ENCODE measurements around the gene UTS2.

UTS2 gene

DNA sequence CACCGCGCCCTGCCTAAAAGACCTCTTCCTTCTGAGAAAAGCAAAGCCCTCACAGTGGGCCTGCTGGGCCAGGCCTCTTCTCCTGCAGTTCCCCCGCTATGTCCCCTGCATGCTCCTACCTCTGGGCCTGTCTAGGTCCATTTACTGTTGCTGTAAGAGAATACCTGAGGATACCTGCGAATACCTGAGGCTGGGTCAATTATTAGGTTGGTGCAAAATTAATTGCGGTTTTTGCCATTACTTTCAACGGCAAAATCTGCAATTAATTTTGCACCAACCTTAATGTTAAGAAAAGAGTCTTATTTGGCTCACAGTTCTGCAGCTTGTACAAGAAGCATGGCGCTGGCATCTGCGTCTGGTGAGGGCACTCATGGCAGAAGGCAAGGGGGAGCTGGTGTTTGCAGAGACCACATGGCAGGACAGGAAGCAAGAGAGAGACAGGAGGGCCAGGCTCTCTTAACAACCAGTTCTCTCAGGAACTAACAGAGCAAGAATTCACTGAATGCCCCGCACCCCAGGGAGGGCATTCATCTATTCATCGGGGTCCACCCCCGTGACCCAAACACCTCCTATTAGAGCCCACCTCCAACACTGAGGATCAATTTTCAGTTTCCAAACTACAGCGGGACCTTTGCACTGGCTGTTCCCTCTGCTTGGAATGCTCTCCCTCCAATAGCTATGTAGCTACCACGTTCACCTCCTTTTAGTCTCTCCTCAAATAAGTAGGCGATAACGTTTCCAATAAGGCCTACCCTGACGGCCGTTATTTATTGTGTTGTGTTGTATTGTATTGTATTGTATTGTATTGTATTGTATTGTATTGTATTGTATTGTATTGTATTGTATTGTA, 9.6 kb upstream of the UTS2 start:
- DNase-seq: no peak

DNA sequence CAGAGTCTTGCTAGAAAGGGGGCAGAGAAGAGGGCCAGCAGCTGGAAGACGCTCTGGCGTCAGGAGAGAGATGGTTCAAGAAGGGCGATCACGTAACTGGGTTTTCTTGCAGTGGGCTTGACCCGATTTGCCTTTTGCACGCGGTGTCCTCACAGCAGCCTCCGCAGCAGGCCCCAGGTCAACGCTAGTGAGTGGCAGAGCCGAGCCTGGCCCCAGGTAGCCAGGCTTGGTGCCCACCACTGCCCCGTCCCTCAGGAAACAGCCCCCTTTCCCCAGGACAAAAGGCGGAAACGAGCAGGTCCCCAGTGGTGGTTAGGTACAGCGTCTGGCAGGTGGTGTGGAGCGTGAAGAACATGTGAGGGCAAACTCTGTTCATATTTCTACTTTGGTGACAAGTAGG, 8.6 kb upstream of the UTS2 start:
- no peak for DNase-seq

DNA sequence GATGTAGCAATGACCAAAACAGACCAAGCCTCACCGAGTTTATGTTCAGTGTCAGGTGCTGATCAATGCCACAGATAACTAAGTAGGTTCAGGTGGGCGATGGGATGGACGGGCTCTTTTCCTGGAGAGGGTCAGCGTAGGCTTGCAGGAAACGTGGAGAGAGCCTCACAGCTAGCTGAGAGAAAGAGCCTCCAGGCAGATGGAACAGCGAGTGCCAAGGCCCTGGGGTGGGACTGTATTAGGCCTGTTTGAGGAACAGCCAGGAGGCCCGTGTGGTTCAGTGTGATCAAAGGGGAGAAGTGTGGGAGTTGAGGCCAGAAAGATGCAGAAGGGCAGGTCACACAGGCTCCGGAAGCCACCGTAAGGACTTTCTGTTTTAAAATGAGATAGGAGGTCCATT, 7.3 kb upstream of the UTS2 start:
- no peak for DNase-seq

DNA sequence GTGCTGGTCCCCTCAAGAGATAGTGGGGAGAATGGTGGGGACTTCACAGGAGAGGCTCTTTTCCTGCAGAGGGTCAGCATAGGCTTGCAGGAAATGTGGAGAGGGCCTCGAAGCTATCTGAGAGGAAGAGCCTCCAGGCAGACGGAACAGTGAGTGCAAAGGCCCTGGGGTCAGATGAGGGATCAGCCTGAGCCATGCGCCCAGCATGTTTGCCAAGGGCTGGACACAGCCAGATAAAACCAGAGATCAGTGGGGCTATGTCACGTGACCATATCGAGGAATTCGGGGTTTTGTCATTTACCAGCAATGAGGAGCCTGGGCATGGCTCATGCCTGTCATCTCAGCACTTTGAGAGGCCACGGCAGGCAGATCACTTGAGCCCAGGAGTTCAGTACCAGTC, 6.5 kb upstream of the UTS2 start:
- no peak for DNase-seq

DNA sequence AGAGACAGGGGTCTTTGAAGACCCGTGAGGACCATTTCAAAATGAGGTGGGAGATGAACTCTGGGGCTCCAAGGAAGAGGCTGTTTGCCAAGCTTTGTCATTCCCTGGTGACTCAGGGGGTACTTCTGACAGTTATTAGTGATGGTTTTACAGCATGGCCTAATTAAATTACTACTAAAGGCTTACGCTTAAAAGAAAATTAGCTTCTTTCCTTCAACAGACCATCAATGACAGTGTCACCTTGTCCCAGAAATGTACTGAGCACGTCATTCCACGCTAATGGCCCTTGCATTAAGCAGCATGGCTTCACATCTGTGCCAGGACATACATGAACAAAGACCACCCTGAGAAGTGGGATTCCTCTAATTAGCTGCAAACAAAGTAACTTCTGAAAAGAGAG, 5.1 kb upstream of the UTS2 start:
- DNase-seq: no peak

DNA sequence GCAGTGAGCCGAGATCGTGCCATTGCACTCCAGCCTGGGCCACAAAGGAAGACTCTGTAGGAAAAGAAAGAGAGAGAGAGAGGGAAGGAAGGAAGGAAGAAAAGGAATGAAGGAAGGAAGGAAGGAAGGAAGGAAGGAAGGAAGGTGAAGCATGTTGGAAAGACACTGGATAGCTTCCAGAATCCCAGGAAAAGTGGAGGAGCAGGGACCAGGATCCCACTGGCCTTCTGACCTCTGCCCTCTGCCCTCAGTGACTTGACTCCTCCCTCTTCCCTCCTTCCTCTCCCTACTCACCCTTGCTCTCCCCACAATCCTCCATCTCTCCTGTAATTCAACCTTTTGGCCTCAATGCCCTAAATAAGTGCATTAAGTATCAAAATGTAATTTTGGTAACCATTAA, 4.1 kb upstream of the UTS2 start:
- DNase-seq: no peak

DNA sequence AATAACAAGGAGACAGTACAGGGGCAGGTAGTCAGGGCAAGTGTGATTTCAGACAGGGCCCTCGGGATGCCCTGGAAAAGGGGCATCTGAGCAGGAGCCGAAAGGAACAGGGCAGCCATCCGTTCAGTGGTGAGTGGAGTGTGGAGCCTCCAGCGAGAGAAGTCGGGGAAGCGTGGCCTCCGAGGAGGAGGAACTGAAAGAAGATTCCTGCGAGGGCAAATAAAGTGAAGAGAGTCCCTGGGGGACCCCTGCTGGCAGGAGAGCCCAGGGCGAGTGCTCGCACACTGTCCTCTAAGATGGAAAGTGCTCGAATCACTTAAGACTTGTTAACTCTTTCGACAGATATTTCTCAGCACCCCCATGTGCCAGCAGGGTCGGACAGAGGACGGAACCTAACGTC, 3.5 kb upstream of the UTS2 start:
- peak; percentile 8 for DNase-seq

DNA sequence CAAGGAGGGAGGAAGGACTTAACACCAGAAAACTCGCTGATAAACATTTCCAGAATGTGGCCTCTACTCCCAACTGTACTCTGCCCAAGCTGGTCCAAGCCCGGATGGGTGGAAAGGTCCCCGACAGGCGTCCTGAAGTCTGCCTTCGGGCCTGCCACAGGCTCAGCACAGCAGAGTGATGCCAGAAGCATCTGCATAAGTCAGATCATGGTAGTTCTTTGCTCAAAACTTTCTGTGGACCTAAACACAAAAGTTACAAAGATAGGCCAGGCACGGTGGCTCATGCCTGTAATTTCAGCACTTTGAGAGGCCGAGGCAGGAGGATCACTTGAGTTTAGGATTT, 790 bp upstream of the UTS2 start:
- no peak for DNase-seq

DNA sequence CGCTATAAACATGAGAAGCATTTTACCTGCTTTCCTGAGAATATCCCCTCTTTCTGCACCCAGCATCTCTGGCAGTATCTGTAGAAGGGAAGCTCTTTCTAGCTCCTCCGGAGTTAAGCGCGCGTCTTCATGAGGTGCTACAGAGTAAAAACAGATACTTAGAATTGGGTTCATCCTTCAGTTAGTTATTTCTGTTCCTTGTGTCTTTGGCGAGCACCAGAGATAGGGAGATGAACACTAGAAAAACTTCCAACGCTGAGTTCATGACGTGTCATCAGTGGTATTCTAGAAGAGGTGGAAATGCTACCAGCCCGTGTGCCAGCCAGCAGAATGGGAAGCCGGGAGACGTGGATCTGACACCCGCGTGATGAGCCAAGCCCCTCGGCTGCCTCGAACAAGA, 2.1 kb downstream of the UTS2 start:
- DNase-seq: no peak

DNA sequence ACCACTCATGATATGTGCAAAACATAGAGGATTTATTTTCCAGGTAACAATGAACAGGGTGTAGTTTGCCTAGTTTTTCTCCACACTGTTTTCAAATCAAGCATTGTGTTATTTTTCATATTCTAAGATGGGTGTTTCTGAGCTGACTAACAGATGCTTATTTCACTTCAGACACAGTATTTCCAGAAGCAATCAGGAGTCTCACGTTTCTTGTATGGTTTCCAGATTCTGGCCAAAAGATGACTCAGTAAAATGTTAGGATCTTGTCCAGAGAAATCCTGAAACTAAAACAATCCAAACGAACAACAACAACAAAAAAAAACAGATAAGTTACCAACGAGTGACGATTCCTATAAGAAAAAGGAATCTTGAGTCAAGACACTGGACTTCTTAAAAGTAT, 5.3 kb downstream of the UTS2 start:
- no peak for DNase-seq

DNA sequence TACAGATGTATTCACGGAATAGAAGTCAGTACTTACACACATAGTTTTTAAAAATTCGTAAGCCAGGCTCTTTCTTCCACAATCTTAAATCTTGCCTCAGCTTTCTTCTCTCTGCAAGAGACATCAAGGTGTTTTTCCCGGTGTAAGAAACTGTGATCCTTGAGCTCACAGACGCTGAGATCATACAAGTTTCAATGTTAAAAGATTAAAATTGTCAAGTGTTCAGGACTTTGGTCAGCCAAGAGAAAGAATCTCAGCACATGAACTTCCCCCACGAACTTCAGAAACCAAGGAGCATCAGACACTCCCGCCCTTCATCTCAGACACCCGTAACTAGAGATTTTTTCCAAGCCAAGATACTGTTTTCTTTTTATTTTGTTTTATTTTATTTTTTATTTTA, 6.2 kb downstream of the UTS2 start:
- DNase-seq: no peak

DNA sequence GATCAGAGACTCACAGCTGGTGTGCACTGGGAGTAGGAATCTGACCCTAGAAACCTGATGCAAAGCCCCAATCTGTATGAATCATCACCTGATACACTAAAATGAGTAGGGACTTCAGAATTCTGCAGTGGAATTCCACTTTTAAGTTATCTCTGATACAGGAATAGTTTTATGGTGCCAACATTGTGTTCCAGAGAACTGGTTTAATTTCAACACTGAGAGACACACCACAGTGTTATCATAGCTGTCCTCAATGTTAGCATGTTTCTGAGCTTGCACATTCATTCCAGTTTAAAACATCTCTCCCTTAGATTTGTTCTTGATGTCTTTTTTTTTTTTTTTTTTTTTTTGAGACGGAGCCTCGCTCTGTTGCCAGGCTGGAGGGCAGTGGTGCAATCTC, 7.1 kb downstream of the UTS2 start:
- no peak for DNase-seq

DNA sequence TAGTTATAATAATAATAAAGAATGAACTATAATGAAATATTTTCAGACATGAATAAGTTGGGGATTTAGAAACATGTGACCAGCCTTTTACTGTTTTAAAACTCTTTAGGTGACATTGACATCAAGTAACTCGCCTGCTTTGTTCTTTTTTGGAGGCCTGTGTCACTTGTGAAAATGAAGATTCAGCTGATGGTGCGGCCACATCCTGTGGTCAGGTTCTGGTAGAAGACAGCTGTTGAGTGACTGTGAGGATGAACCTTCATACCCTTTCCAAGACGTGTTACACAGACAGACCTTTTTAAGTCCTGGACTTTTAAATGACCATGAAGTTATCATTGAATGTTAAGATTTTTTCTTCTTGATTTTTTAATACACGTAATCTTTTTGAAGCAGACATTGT, 10.3 kb downstream of the UTS2 start:
- no peak for DNase-seq

DNA sequence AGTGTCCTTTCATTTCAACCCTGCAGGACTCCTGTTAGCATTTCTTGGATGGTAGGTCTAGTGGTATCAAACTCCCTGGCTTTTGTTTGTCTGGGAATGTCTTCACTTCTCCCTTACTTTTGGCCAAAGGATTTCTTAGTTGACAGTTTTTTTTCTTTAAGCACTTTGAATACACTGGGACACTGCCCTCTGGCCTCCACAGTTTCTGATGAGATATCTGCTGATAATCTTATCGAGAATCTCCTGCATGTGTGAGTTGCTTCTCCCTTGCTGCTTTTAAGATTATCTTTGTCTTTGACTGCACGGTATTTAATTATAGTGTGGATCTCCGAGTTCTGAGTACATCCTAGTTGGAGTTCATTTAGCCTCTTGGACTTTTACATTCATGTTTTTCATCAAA, 13.3 kb downstream of the UTS2 start:
- DNase-seq: no peak

DNA sequence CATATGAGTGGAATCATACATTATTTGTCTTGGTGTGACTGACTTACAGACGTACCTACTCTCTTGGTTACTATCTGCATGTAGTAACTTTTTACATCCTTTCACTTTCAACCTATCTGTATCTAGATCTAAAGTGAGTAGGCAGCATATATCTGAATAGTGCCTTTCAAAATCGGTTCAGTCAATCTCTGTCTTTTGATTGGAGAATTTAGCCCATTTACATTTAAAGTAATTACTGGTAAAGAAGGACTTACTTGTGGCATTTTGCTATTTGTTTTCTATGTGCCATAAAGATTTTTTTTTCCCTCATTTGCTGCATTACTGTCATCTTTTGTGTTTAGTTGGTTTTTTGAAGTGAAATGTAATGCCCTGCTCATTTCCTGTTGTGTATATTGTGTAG, 14.2 kb downstream of the UTS2 start:
- no peak for DNase-seq

DNA sequence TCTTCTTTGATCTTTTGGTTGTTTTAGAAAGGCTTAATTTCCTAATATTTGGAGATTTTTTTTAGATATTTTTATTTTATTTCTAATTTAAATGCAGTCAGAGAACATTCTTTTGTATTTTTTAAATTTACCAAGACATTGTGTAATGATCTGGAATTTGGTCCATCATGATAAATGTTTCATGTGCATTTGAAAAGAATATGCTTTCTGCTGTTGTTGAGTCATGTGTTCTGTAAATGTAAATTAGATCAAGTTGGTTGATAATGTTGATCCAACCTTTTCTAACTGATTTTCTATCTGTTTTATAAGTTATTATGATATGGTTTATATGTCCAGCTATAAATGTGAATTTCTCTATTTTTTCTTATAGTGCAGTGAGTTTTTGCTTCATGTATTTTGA, 19.8 kb downstream of the UTS2 start:
- DNase-seq: no peak

DNA sequence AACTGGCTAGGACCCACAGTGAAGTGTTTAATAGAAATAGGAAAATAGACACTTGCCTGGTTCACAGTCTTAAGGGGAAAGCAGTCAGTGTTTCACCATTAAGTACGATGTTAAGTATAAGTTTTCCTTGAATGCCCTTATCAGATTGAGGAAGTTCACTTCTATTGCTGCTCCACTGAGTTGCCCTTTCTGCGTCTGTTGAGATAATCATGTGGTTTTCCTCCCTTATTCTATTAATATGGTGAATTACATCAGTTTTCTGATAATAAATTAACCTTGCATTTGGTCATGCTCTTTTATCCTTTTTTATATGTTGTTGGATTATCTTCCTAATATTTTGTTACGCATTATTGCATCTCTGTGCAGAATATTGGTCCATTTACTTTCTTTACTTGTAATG, 21.4 kb downstream of the UTS2 start:
- DNase-seq: no peak

DNA sequence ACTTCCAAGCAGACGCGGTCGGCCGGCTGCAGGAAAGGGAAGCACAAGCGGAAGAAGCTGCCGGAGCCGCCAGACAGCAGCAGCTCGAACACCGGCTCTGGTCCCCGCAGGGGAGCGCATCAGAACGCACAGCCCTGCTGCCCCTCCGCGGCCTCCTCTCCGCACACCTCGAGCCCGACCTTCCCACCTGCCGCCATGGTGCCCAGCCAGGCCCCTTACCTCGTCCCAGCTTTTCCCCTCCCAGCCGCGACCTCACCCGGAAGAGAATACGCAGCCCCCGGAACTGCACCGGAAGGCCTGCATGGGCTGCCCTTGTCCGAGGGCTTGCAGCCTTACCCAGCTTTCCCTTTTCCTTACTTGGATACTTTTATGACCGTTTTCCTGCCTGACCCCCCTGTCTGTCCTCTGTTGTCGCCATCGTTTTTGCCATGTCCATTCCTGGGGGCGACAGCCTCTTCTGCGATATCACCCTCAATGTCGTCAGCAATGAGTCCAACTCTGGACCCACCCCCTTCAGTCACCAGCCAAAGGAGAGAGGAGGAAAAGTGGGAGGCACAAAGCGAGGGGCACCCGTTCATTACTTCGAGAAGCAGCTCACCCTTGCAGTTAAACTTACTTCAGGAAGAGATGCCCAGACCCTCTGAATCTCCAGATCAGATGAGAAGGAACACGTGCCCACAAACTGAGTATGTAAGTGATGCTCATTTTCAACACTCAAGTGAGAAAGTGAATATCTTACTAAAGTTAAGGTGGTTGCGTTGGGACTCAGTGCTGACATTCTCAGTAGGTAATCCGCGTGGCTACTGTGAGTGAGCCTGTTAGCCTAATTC, 25.5 kb downstream of the UTS2 start:
- peak; percentile 31 for DNase-seq

DNA sequence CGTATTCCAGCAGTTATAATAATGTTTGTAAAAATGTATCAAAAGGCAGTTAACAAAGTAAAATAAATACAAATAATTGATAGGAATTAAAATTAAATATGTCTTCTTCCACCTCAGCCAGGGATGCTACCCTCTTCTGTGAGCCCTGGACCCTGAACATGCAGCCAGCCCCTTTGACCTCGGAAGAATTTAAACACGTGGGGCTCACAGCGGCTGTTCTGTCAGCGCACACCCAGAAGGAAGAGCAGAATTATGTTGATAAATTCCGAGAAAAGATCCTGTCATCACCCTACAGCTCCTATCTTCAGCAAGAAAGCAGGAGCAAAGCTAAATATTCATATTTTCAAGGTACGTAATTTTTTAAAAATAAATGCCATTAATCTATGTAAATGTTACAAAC, 26.5 kb downstream of the UTS2 start:
- DNase-seq: no peak

DNA sequence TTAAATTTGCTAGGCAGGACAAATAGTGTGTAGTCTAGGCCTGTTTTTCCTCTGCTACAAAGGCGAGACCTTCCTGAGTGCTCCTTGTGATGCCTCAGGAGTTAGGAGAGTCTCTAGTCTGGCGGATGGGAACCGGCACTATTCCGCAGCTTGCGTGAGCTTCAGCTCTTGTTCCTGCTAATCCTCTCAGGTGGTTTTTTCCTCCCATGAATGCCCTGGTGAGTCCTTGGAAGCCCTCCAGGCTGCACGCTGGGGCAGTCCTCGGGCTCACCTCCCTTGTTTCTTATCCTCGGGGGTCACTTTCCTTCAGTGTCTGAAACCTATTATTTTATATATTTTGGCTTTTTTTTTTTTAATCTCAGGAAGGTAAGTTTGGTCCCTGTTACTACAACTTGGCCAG, 28.2 kb downstream of the UTS2 start:
- DNase-seq: no peak

DNA sequence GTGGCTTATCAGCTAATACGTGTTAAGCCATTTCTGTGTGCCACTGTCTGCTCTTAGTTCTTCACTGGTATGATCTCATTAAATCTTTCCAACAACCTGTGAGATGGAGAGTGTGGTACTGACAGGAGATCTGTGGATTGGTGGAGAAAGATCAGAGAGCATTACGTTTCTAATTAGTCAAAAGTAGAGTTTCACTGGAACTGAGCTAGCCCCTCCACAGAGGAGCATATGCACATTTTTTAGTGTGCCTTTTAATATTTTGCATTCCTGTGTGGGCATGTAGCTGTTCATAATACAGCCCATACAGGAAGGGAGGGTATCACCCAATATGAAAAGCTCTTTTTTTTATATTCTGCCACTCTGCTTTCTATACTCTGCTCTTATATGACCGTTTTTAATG, 31.6 kb downstream of the UTS2 start:
- DNase-seq: no peak

DNA sequence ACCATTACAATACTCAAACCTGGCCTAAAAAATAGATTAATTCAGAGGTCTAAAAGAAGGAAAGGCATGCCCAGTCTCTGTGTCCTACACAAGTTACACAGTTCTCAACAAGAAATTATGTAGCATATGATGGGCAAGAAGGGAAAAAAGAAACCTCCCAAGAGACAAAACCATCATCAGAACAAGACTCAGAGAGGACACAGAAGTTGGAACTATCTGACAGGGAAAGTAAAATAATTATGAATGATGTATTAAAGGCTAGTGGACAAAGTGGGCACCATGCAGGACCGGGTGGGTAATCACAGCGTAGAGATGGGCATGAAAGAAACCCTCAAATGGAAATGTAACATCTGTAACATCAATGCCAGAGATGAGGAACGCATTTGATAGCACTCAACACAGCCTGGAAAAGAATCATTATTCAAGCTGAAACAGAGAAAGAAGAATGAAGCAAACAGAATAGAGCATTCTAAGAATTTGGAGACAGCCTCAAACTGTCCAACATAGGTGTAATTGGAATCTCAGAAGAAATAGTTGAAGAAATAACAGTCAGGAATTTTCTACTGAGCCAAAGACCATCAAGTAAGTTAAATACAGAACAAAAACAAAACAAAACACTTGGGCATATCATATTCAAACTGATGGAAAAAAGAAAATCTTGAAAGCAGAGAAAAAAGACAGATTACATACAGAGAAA, 39.0 kb downstream of the UTS2 start:
- DNase-seq: no peak

DNA sequence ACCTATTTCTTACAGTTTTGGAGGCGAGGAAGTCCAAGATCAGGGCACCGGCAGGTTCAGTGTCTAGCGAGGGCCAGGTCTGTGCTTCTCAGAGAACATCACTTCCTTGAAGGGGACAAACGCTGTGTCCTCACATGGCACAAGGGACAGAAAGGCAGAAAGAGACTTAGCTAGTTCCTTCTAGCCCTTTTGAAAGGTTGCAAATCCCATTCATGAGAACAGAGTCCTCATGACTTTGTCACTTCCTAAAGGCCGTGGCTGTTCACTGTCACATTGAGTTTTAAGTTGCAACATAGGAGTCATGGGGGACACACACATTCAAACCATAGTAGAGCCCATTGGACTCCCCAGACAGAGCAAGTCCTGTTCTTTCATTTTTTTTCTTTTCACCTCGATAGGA, 41.4 kb downstream of the UTS2 start:
- DNase-seq: no peak

DNA sequence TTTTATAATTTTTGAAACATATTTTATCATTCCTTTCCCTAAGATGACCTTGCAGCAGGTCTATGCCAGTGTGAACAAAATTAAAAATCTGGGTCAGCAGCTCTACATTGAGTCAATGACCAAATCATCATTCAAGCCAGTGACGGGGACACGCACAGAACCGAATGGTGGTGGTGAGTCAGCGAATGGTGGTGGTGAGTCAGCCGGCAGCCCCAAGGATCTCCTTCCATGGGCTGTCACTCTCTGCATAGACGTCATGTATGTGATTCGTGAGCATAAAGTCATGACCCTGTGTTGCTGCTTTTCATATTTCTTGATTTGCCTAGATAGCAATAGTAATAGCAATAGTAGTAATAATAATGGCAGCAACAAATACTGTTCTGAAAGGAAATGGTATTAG, 42.5 kb downstream of the UTS2 start:
- no peak for DNase-seq

Data from CD4-positive, alpha-beta T cell treated with Interleukin-12 subunit alpha and Interleukin-12 subunit beta, for 1 hour (primary cell).